ENCODE data around the gene POGZ.
A peak's percentile ranks its signal among the peaks of the same experiment; 100 is the strongest.

POGZ gene

DNA sequence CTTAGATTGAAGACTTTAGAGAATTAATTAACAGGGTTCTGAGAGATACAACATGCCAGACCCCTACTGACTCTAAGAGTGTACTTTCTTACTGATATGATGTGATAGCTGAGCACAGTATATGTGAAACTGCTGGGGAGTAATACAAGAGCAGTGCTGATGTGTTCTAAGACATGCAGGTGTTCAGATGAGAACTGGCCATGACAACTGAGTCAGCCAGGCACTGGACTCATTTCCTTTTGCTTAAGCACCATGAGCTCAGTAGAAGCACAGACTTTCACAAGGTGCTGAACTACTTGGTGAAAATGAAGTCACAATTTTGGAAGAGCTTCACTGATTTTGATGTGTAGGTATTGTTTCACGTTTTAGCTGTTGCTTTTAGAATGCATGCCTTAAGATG is 15.9 kb upstream of the POGZ start:
- TF ChIP-seq, protein P1, sequence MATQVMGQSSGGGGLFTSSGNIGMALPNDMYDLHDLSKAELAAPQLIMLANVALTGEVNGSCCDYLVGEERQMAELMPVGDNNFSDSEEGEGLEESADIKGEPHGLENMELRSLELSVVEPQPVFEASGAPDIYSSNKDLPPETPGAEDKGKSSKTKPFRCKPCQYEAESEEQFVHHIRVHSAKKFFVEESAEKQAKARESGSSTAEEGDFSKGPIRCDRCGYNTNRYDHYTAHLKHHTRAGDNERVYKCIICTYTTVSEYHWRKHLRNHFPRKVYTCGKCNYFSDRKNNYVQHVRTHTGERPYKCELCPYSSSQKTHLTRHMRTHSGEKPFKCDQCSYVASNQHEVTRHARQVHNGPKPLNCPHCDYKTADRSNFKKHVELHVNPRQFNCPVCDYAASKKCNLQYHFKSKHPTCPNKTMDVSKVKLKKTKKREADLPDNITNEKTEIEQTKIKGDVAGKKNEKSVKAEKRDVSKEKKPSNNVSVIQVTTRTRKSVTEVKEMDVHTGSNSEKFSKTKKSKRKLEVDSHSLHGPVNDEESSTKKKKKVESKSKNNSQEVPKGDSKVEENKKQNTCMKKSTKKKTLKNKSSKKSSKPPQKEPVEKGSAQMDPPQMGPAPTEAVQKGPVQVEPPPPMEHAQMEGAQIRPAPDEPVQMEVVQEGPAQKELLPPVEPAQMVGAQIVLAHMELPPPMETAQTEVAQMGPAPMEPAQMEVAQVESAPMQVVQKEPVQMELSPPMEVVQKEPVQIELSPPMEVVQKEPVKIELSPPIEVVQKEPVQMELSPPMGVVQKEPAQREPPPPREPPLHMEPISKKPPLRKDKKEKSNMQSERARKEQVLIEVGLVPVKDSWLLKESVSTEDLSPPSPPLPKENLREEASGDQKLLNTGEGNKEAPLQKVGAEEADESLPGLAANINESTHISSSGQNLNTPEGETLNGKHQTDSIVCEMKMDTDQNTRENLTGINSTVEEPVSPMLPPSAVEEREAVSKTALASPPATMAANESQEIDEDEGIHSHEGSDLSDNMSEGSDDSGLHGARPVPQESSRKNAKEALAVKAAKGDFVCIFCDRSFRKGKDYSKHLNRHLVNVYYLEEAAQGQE (IDR thresholded peaks at IDR 0.05; ENCODE audit: insufficient replicate concordance, low read depth) = no peak
- TF ChIP-seq CTCF (IDR thresholded peaks at IDR 0.05; ENCODE audit: insufficient read depth, low read length) (no peak), SPI1 (IDR thresholded peaks at IDR 0.05; ENCODE audit: borderline replicate concordance, low read depth) (no peak), POLR2AphosphoS5 (IDR thresholded peaks at IDR 0.05; ENCODE audit: low read depth) (no peak), GABPA (IDR thresholded peaks at IDR 0.05; ENCODE audit: low read depth) (no peak)
- no peak overlapping the region for H3K27ac ChIP-seq (replicated peaks)
- no peak for DNase-seq (ENCODE audit: low read depth in 1 of 2, low spot score in 1 of 2)
- no peaks in the 10 kb centered on the region for H3K27me3 ChIP-seq (ENCODE audit: insufficient read depth, poor library complexity, severe bottlenecking)
- H3K4me3 ChIP-seq (replicated peaks; ENCODE audit: insufficient read depth, low read length) = no peak overlapping the region

DNA sequence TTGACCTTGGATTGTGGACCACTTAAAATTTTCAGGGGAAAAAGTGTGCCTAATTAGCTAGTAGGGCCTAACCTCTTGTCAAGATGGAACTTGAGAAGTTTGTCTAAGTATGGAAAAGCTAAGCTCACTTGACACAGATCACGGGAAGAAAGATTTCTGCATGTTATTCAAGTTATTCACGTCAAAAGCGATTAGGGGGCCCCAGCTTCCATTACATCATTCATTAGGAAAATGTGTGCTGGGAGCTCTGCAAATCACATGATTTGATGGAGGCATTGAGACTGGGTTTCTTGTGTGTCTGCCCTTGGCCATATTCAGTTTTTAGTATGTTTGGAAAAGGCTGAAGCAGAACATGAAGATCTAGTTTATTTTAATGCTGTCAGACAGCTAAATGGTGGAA is 15.5 kb upstream of the POGZ start:
- no peak overlapping the region for H3K4me3 ChIP-seq (replicated peaks; ENCODE audit: insufficient read depth, low read length)
- H3K27ac ChIP-seq (replicated peaks) = no peak overlapping the region
- TF ChIP-seq SPI1 (IDR thresholded peaks at IDR 0.05; ENCODE audit: borderline replicate concordance, low read depth) (no peak), POLR2AphosphoS5 (IDR thresholded peaks at IDR 0.05; ENCODE audit: low read depth) (no peak)
- DNase-seq (ENCODE audit: low read depth in 1 of 2, low spot score in 1 of 2) = no peak
- H3K27me3 ChIP-seq (ENCODE audit: insufficient read depth, poor library complexity, severe bottlenecking) = no peaks in the 10 kb centered on the region

DNA sequence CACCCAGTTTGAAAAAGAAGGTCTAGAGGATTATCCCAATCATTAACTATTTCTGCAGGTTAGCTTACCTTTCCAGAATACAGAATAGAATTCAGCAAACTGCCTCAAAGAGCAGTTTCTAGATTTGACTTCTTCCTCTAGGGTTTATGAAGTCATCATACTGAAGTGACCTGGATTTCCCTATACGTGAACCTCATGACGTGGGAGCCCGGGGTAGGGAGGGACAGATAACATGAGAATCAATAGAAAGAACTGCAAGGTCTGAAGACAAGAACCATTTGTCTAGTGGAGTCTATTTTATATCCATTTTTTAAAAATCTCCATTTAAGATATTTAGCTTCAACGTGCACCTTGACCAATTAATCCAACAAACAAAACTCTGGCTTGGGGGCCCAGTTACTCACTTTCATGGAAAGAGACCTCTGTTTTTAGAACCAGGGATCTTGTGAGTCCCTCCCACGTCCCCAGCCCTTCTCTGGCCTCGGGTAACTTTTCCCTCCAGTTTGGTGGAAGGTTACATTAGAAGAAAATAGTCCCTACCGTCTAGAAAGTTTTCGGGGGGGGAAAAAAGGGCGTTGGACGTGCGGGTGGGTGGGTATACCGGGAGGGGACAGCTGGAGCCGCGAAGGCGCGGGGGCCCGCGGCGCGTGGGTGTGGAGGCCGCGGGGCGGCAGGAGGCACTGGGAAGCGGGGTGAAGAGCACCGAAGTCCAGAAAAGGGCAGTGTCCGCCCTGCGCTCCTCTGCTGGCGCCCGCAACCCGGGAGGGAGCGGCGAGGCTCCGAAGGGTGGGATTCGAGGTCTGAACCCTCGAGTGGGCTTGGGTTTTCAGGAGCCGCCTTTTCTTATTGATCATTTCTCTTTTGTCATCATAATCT is 13.8 kb upstream of the POGZ start:
- H3K27me3 ChIP-seq (ENCODE audit: insufficient read depth, poor library complexity, severe bottlenecking) = no peaks in the 10 kb centered on the region
- TF ChIP-seq, protein P1 (IDR thresholded peaks at IDR 0.05; ENCODE audit: insufficient replicate concordance, low read depth) = no peak
- TF ChIP-seq GABPA (IDR thresholded peaks at IDR 0.05; ENCODE audit: low read depth) (no peak), POLR2AphosphoS5 (IDR thresholded peaks at IDR 0.05; ENCODE audit: low read depth) (no peak), SPI1 (IDR thresholded peaks at IDR 0.05; ENCODE audit: borderline replicate concordance, low read depth) (no peak), CTCF (IDR thresholded peaks at IDR 0.05; ENCODE audit: insufficient read depth, low read length) (no peak)
- H3K4me3 ChIP-seq (replicated peaks; ENCODE audit: insufficient read depth, low read length) = peak overlapping the region; percentile 46
- peak overlapping the region; percentile 10; the same call in 1 of the 2 replicates for H3K27ac ChIP-seq (replicated peaks)
- peak in 1 of 2 experiments; percentile 10 for DNase-seq (ENCODE audit: low read depth in 1 of 2, low spot score in 1 of 2)

GRCh38 chr1:151465026-151465425 is 5.7 kb upstream of the POGZ start:
- H3K4me3 ChIP-seq (replicated peaks; ENCODE audit: insufficient read depth, low read length) = no peak overlapping the region
- no peaks in the 10 kb centered on the region for H3K27me3 ChIP-seq (ENCODE audit: insufficient read depth, poor library complexity, severe bottlenecking)
- DNase-seq (ENCODE audit: low read depth in 1 of 2, low spot score in 1 of 2) = no peak
- TF ChIP-seq GABPA (IDR thresholded peaks at IDR 0.05; ENCODE audit: low read depth) = no peak
- no peak for TF ChIP-seq CTCF (IDR thresholded peaks at IDR 0.05; ENCODE audit: insufficient read depth, low read length)
- TF ChIP-seq, protein P1 (IDR thresholded peaks at IDR 0.05; ENCODE audit: insufficient replicate concordance, low read depth) = no peak
- no peak for TF ChIP-seq SPI1 (IDR thresholded peaks at IDR 0.05; ENCODE audit: borderline replicate concordance, low read depth)
- TF ChIP-seq POLR2AphosphoS5 (IDR thresholded peaks at IDR 0.05; ENCODE audit: low read depth) = no peak
- no peak overlapping the region for H3K27ac ChIP-seq (replicated peaks)
